ENCODE results near the gene GPR18.

GPR18 gene, protein sequence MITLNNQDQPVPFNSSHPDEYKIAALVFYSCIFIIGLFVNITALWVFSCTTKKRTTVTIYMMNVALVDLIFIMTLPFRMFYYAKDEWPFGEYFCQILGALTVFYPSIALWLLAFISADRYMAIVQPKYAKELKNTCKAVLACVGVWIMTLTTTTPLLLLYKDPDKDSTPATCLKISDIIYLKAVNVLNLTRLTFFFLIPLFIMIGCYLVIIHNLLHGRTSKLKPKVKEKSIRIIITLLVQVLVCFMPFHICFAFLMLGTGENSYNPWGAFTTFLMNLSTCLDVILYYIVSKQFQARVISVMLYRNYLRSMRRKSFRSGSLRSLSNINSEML

DNA sequence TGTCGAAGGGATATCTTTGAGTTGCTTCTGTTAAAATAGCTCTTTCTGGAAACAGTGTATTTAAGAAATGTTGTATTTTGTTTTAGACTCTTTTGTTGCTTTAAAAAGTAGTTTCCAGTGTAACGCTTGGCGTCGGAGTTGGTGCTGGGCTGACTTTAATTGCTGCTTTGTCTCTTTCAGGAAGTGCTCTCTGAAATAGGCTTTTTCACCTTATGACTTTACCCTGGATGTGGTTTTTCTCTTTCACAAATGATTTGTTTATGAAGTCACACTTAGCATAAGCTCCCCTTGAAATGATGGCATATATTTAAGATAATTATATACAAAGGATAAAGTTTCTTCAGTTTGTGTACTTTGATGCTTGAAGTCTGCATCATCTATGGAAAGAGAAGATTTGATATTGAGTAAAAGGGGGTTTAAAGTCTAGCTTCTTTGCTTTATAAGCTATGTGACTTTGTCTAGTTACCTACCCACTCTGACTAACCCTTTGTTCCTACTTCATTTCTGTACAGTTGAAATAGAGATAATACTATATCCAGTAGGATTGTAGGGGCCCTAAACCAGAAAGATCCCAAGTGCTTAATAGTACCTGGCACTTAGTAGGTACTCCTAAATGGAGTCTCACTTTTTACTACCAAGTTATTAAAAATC lies at the start of gene GPR18:
GPR18 (minus strand) TSS at position 170 of the 651 bp plus-strand sequence. CDS start 2,507 bp downstream, outside the sequence.
- no peak for DNase-seq

- DNase-seq: peak; percentile 91
Measured at GRCh38 chr13:99307648-99308339, 49.6 kb upstream of the GPR18 start.

DNA sequence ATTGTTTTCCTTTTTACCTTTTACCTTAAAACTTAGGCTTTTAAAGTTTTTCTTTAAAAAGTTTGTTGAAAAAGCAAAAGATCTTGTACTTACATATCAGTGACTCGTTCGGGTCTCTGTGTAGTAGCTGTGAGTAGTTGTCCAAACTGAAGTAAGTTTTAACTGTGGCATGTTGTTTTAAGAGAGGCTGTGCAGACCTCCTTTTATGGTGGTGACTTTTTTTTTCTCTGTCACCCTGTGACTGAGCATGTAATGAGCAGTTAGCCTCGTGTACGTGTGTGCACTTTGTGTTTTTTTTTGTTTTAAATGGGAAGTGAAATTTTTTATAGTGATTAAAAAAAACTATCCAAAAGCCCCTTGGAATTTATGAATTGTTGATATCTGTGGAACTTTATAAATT lies 49.1 kb upstream of the GPR18 start, which contains the start of gene GPR183:
GPR183 (minus strand) TSS at position 153 of the 400 bp plus-strand sequence. CDS start 11,254 bp downstream, outside the sequence.
- DNase-seq: no peak

DNA sequence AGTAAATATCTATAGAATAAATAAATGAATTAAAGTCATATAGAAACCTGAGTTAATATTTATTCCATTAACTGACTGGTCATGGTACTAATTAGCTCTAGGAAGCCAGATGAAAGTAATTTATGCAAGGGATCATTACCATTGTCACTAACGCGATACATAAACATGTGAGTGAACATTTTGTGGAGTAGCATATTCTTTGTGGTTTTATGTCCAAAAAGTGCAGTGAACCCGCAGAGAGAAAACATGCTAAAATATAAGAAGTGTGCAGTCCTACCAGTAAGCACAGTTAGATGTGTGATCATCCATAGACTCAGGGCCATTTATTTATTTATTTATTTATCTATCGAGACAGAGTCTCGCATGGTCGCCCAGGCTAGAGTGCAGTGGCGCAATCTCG lies 47.4 kb upstream of the GPR18 start:
- DNase-seq: no peak

GRCh38 chr13:99305158-99305557 lies 47.0 kb upstream of the GPR18 start:
- no peak for DNase-seq

GRCh38 chr13:99304541-99304940 lies 46.4 kb upstream of the GPR18 start:
- DNase-seq: no peak

DNA sequence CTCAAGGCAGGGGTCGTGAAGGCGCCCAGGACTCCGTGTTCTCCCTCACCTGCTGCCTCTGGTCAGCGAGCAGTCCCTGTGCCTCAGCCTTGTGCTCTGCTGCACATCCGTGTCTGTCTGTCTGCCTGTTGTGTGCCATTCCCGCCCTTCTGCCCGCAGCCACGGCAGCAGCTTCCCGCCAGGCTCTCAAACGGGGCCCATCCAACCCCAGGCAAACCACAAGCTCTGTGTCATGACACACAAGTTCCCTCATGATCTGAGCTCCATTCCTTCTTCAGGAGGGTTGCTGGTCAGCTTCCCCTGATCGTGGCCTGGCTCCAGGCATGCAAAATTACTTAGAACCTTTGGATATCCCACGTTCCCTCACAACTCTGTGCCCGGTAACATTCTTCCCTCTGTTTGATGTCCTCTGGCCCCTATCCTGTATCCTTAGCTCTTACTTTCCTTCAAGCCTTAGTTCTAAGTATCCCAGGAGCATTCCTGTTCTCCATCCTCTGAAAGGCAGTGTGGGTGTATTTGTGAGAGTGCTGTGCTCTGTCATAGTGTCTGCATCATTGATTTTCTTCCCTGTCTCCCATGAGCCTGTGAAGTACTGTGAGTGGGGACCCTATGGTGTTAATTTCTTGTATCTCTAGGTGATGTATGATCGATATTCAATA lies 45.8 kb upstream of the GPR18 start:
- DNase-seq: peak; percentile 79

- DNase-seq: no peak
Measured at GRCh38 chr13:99302637-99303505, 44.7 kb upstream of the GPR18 start.

- DNase-seq: no peak
Measured at GRCh38 chr13:99301913-99302636, 43.9 kb upstream of the GPR18 start.

GRCh38 chr13:99301056-99301838 lies 43.1 kb upstream of the GPR18 start:
- no peak for DNase-seq

DNA sequence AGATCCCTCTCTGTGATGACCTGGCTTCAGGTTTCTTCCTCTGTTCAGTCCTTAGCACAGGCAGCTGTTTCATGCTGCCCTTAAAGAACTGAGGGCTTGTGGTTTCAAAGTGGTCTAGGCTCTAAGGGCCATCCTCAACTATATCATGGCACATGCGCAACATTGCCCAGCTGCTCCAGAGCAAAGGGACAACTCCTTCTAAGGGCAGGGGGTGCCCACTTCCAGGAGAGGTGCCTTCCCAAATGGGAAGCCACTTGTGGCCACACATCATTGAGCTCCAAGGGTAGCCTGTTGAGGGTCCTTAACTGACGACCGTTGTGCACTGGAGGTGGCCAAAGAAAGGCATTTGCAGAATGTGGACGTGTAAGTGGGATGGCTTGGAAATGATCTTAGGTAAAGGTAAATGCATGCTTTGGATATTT lies 41.8 kb upstream of the GPR18 start:
- DNase-seq: no peak

DNA sequence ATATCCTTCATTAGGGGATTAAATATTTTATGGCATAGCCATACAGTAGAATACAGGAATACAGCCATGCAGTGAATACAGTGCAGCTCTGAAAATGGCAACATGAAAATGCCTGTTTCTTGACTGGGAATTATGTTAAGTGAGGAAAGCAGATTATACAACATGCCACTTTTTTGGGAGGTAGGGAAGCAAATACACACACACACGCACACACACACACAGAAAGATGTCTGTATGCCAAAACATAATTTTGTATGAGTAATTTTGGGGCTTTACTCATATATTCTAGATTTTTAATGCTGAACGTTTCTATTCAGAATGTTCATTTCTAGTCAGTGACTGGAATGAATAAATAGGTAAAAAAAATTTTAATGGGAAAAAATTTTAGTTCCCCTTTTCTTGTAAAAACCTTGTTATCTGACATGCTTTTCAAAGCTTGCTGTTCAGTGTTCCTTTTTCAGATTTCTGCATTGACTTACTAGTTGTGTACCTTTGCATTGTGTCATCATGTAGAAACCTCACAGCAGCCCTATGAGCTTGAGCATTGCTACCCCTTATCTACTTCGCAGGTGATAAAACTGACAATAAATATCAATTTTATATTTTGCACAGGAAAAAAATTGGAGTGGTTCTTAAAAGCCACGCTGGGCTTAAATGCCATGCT lies 41.2 kb upstream of the GPR18 start:
- no peak for DNase-seq

GRCh38 chr13:99298056-99298455 lies 39.9 kb upstream of the GPR18 start:
- DNase-seq: no peak

- no peak for DNase-seq
Measured at GRCh38 chr13:99297331-99297730, 39.2 kb upstream of the GPR18 start.

GRCh38 chr13:99296398-99296797 lies 38.2 kb upstream of the GPR18 start:
- no peak for DNase-seq

DNA sequence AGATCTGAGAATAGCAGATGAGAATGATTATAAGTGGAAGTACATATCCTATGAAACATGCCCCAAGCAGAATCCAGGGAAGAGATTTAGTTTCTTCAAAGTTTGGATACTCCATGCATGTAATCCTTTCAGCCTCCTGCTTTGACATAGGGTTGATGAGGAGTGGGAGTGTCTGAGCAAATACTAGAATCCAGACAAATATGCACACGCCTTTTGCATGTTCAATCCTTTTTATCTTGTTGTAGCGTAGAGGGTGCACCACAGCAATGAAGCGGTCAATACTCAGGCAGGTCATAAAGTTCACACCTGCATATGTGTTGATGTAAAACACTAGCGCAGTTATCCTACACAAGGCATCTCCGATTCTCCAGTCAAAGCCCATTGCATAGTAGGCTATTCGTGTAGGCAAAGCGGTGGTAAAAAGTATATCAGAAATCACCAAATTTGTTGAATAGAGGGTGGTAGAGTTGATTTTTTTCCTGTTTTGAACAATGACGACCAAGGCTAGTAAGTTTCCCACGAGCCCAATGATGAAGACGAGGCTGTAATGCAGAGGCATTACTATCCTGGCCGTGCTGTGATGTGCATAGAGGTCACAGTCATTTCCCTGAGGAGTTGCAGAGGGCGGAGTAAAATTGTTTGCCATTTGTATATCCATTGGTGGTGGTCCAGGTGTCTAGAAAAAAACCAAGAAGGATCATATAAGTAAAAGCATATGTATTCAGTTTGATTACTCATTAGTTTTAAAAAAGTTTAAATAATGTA lies 37.5 kb upstream of the GPR18 start:
- DNase-seq: no peak

DNA sequence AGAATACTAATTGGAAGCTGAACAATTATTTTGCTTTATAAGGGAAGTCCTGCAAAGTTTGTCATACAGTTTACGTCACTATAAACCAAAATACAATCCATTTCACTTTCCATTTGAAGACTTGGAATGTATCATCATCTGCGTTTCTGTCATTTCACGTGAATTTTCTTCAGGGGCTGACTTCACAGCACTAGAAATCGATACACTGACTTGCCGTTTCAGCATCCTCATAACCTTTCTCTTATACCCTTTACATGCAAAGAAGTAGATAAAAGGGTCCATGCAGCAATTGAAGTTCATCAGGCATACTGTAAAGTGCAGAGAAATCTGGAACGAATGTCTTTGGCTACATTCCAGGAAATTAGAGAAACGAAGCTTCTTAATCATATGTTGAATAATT lies 36.8 kb upstream of the GPR18 start:
- DNase-seq: no peak

DNA sequence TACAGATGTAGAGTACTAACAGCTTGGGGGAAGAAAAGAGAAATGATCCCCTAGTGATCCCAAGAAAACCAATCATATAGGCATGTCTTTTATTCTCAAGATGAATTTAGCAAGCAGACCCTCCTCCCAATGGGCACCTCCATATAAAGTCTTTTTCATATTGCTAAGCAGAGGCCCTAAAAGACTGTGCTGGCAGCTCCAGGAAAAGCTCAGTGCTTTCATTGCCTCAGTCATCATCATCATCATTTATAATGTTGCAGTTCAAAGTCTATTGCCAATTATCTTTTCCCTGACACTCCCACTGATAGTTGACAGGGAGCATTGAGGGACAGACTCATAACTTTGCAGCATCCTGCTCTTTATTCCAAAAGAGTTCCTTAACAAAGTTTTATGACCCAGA lies 36.0 kb upstream of the GPR18 start:
- no peak for DNase-seq

- no peak for DNase-seq
Measured at GRCh38 chr13:99293178-99293577, 35.0 kb upstream of the GPR18 start.
